ENCODE measurements around the gene MCF2L. TPM values are rescaled to one million over a fixed set of nuclear protein-coding genes. Genes with fewer than 3 reads are reported as not detected.
A peak's percentile ranks its signal among the peaks of the same experiment; 100 is the strongest.

The MCF2L gene
- total RNA-seq, 1 donor from 2014 or later = 90.0 TPM

DNA sequence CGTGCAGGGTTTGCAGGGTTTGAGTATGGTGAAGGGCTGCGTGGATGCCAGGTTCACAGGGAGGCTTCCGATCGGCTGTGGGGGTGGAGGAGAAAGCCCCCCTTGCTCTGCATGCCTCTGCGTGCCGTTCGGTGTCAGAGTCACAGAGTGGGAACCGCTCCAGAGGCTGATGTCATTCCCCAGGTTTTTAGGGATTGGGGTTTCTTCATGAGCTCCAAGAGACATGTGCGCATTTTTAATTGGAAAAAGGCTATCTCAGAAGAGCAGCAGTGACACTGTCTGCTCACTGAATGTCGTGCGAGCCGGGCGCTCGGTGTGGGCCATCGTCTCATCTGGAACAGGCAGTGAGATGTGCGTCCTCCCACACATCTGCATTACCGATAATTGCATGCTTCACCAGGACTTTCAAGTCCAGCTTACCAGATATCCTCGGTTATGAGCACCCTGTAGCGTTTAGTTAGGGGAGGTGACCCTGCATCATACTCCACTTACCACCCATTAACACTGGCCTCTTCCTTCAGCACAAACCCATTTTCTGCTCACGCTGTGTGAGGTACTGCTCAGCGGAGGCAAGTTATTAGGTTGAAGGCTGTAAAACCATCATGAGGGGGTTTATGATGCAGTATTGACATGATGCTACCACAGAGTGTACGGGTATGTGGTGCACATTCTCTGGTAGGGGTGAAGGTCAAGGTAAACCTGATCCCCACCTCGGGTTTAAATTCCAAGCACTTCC is 1.7 kb downstream of the MCF2L start:
- no peaks in the 10 kb centered on the region for H3K27me3 Mint-ChIP-seq

DNA sequence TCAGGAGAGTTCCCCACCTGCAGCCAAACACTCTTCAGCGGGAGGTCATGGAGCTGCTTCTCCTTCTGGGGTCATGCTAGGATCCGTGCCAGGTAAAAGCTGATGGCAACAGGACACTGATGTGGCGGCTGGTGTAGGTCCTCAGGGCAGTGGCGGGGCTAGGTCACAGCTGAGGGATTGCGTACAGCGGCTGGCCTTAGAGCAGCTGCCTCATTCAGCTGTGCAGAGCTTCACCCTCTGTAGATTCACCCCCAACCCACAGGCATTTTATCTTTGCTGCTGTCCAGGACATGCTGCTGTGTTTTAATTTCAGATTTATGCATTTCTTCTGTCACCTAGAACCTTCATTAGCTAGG is 2.3 kb downstream of the MCF2L start:
- H3K4me1 Mint-ChIP-seq (ENCODE audit: low read depth) = peaks cover 9% of the 10 kb centered on the region
- no peaks in the 10 kb centered on the region for H3K27me3 Mint-ChIP-seq
- no peaks in the 10 kb centered on the region for H3K36me3 Mint-ChIP-seq (ENCODE audit: insufficient read depth)
- H3K9me3 Mint-ChIP-seq (ENCODE audit: low read depth) = peaks cover 2% of the 10 kb centered on the region
- H3K27ac Mint-ChIP-seq = no peak overlapping the region
- TF ChIP-seq, protein P1, sequence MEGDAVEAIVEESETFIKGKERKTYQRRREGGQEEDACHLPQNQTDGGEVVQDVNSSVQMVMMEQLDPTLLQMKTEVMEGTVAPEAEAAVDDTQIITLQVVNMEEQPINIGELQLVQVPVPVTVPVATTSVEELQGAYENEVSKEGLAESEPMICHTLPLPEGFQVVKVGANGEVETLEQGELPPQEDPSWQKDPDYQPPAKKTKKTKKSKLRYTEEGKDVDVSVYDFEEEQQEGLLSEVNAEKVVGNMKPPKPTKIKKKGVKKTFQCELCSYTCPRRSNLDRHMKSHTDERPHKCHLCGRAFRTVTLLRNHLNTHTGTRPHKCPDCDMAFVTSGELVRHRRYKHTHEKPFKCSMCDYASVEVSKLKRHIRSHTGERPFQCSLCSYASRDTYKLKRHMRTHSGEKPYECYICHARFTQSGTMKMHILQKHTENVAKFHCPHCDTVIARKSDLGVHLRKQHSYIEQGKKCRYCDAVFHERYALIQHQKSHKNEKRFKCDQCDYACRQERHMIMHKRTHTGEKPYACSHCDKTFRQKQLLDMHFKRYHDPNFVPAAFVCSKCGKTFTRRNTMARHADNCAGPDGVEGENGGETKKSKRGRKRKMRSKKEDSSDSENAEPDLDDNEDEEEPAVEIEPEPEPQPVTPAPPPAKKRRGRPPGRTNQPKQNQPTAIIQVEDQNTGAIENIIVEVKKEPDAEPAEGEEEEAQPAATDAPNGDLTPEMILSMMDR (IDR thresholded peaks at IDR 0.05; ENCODE audit: unreplicated experiment) = no peak
- no peak overlapping the region for H3K4me3 Mint-ChIP-seq (ENCODE audit: low read depth)
- no peak for DNase-seq (ENCODE audit: low spot score, unreplicated experiment)

More for the DNA sequence above, 1.7 kb downstream of the MCF2L start:
- H3K27ac Mint-ChIP-seq = no peak overlapping the region
- H3K9me3 Mint-ChIP-seq (ENCODE audit: low read depth) = peaks cover 2% of the 10 kb centered on the region
- TF ChIP-seq, protein P1 (IDR thresholded peaks at IDR 0.05; ENCODE audit: unreplicated experiment) = no peak
- H3K4me3 Mint-ChIP-seq (ENCODE audit: low read depth) = peak overlapping the region; percentile 87
- no peak for DNase-seq (ENCODE audit: low spot score, unreplicated experiment)
- H3K4me1 Mint-ChIP-seq (ENCODE audit: low read depth) = peaks cover 9% of the 10 kb centered on the region
- H3K36me3 Mint-ChIP-seq (ENCODE audit: insufficient read depth) = no peaks in the 10 kb centered on the region

DNA sequence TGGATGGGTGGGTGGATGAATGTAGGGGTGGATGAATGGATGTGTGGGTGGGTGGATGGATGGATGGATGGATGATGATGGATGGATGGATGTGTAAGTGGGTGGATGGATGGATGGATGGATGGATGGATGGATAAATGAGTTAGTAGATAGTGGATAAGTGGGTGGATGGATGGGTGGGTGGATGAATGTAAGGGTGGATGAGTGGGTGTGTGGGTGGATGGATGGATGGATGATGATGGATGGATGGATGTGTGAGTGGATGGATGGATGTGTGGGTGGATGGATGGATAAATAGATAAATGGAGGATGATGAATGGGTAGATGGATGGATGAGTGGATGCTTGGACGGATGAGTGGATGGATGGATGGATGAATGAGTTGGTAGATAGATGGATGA is 3.2 kb downstream of the MCF2L start:
- DNase-seq (ENCODE audit: low spot score, unreplicated experiment) = no peak
- Mint-ChIP-seq H3K4me3 (ENCODE audit: low read depth) (no peak overlapping the region), H3K27me3 (no peaks in the 10 kb centered on the region), H3K4me1 (ENCODE audit: low read depth) (peaks cover 9% of the 10 kb centered on the region), H3K36me3 (ENCODE audit: insufficient read depth) (no peaks in the 10 kb centered on the region), H3K27ac (no peak overlapping the region), H3K9me3 (ENCODE audit: low read depth) (peaks cover 2% of the 10 kb centered on the region)
- TF ChIP-seq, protein P1 (IDR thresholded peaks at IDR 0.05; ENCODE audit: unreplicated experiment) = no peak

DNA sequence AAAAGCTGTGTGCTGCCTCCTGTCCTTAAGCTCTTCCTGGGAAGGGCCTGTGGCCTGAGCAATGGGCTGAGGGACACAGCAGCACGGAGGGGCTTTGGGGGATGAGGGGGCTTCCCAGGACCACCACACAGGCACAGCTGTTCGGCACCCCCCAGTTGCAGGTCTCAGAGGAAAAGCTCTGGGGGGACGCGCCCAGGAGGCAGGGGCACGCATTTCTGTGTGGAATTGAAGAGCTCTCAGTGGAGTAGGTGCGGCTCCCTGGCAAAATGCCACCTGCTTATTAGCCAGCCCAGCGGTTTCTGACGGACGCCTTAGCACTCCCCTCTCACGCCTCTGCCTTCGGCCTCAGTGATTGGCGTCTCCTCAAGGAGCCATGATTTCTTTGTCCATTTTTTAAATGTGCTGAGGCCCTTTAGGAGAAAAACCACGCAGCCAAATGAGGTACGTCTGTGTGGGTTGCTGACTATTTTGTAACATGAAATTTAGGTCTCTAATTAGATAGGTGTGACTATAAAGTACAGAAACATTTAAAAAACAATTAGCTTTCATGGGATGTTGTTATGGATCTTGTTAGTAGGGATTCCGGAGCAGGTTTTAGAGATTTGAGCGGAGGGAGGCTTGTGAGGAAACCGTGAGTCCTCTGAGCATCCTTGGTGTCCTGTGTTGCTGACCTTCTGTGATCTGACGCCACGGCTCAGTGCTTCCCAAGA is 4.0 kb downstream of the MCF2L start:
- Mint-ChIP-seq H3K27ac (no peak overlapping the region), H3K4me1 (ENCODE audit: low read depth) (peaks cover 9% of the 10 kb centered on the region), H3K27me3 (no peaks in the 10 kb centered on the region), H3K9me3 (ENCODE audit: low read depth) (peaks cover 2% of the 10 kb centered on the region), H3K36me3 (ENCODE audit: insufficient read depth) (no peaks in the 10 kb centered on the region), H3K4me3 (ENCODE audit: low read depth) (no peak overlapping the region)
- TF ChIP-seq, protein P1 (IDR thresholded peaks at IDR 0.05; ENCODE audit: unreplicated experiment) = no peak
- DNase-seq (ENCODE audit: low spot score, unreplicated experiment) = no peak

DNA sequence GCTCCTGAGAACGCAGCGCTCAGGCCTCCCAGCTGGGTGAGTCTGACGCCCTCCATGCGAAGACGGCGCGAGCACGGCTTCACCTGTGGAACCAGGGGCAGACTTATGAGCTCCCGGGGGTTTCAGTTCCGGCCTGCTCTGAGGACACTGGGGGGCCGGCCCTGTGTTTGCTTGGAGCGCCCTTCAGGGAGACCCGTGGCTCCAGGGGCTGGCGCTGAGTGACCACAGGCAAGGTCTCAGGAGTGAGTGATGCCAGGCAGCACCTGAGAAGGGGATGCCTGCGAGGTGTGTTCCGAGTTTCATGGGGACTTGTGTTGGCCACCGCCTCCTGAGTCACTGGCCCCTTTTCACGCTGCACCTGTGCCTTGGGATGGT is 4.5 kb downstream of the MCF2L start:
- Mint-ChIP-seq H3K27me3 (no peaks in the 10 kb centered on the region), H3K9me3 (ENCODE audit: low read depth) (peaks cover 2% of the 10 kb centered on the region), H3K4me1 (ENCODE audit: low read depth) (peaks cover 9% of the 10 kb centered on the region), H3K36me3 (ENCODE audit: insufficient read depth) (no peaks in the 10 kb centered on the region), H3K4me3 (ENCODE audit: low read depth) (no peak overlapping the region), H3K27ac (no peak overlapping the region)
- no peak for DNase-seq (ENCODE audit: low spot score, unreplicated experiment)
- TF ChIP-seq, protein P1 (IDR thresholded peaks at IDR 0.05; ENCODE audit: unreplicated experiment) = no peak

Measured in progenitor cell of endocrine pancreas (in vitro differentiated cells).